Keratinocyte (primary cell): ENCODE data around the gene MCF2L2. TPM values are rescaled to one million over a fixed set of nuclear protein-coding genes. Genes with fewer than 3 reads are reported as not detected.

Experiments
- DNase-seq: peaks from one replicate; pipeline ENCODE4 v3.0.0-alpha.2; 2011; ENCODE audit warnings: low read depth, missing footprints, low spot score
- FAIRE-seq: peaks from 2 replicates; lab custom pipeline; 2011; peaks lifted over from hg19 to GRCh38; lab: Jason Lieb, UNC
- H2AFZ ChIP-seq: 2 replicates; pipeline ENCODE4 v1.6.0; 2012; ENCODE audit warnings: low read length, control low read depth, inconsistent platforms; ENCODE audit not compliant: control insufficient read depth
- H3K27ac ChIP-seq: 2 replicates; pipeline ENCODE4 v1.5.1; 2011; ENCODE audit warnings: low read length; ENCODE audit not compliant: control insufficient read depth, insufficient read depth
- H3K27me3 ChIP-seq: 3 replicates; pipeline ENCODE4 v1.6.0; 2011; ENCODE audit warnings: low read length; ENCODE audit not compliant: control insufficient read depth, insufficient read depth; ENCODE audit errors: extremely low read depth
- H3K36me3 ChIP-seq, 2 experiments: 2 replicates in 1 of 2; 3 replicates in 1 of 2; pipeline ENCODE4 v1.5.1; 2011; ENCODE audit warnings: low read length in 2 of 2, mild to moderate bottlenecking in 1 of 2; ENCODE audit not compliant: control insufficient read depth in 2 of 2, insufficient read depth in 2 of 2; ENCODE audit errors: extremely low read depth in 1 of 2
- H3K4me1 ChIP-seq: 3 replicates; pipeline ENCODE4 v1.5.1; 2011; ENCODE audit warnings: low read length; ENCODE audit not compliant: control insufficient read depth, insufficient read depth; ENCODE audit errors: extremely low read depth
- H3K4me2 ChIP-seq: 3 replicates; pipeline ENCODE4 v1.6.0; 2011; ENCODE audit warnings: low read depth, low read length; ENCODE audit not compliant: control insufficient read depth, insufficient read depth; ENCODE audit errors: extremely low read depth
- H3K4me3 ChIP-seq, 3 experiments: fragments of 200-600 bp in 1 of 3; sonication (generic) in 1 of 3; 2 replicates in 2 of 3; 3 replicates in 1 of 3; pipeline ENCODE4 v1.5.1; 2011 to 2016; ENCODE audit warnings: low read length in 3 of 3, mild to moderate bottlenecking in 3 of 3, control low read depth in 2 of 3, inconsistent platforms in 1 of 3, low read depth in 1 of 3, mixed read lengths in 1 of 3, mixed run types in 1 of 3, moderate library complexity in 1 of 3; ENCODE audit not compliant: control insufficient read depth in 2 of 3, insufficient read depth in 2 of 3; ENCODE audit errors: extremely low read depth in 1 of 3
- H3K79me2 ChIP-seq: 2 replicates; pipeline ENCODE4 v1.6.0; 2012; ENCODE audit warnings: low read length; ENCODE audit not compliant: control insufficient read depth, insufficient read depth
- H3K9ac ChIP-seq: 3 replicates; pipeline ENCODE4 v1.6.0; 2011; ENCODE audit warnings: low read length; ENCODE audit not compliant: control insufficient read depth, insufficient read depth; ENCODE audit errors: extremely low read depth
- H3K9me1 ChIP-seq: 3 replicates; pipeline ENCODE4 v1.6.0; 2011; ENCODE audit warnings: low read length; ENCODE audit not compliant: control insufficient read depth, insufficient read depth; ENCODE audit errors: extremely low read depth
- H3K9me3 ChIP-seq: 2 replicates; pipeline ENCODE4 v1.5.1; 2012; ENCODE audit warnings: low read depth, low read length; ENCODE audit not compliant: control insufficient read depth
- H4K20me1 ChIP-seq: 3 replicates; pipeline ENCODE4 v1.6.0; 2011; ENCODE audit warnings: low read length; ENCODE audit not compliant: control insufficient read depth, insufficient read depth; ENCODE audit errors: extremely low read depth
- CTCF ChIP-seq, 3 experiments: IDR thresholded peaks in 1 of 3; conservative IDR thresholded peaks in 1 of 3; optimal IDR thresholded peaks in 1 of 3; 2 replicates in 2 of 3; 3 replicates in 1 of 3; pipeline versions ENCODE3 to v1.5.1; 2011; ENCODE audit warnings: low read length in 3 of 3, mild to moderate bottlenecking in 3 of 3, moderate library complexity in 2 of 3, control low read depth in 1 of 3, inconsistent platforms in 1 of 3; ENCODE audit not compliant: insufficient read depth in 2 of 3; ENCODE audit errors: extremely low read depth in 1 of 3
- EZH2 ChIP-seq: IDR thresholded peaks from one replicate; pipeline ENCODE4 v1.6.1; 2012; ENCODE audit warnings: inconsistent platforms, mild to moderate bottlenecking, low read length, moderate library complexity
- dilution Hi-C: fragments of 300-500 bp; cut with MboI; formaldehyde crosslinking; loops from one replicate; pipeline ENCODE4 v1.7.0; 2020; ENCODE audit warnings: low sequenced_read_pairs; ENCODE audit not compliant: extremely low pct_ligation_motif_present
- polyA plus RNA-seq, 5 experiments: library from polyadenylated mRNA; depleted of rRNA in 3 of 5; stranded (reverse) in 3 of 5; stranded (forward) in 1 of 5; unstranded in 1 of 5; fragments of >200 nt; gene quantifications; 1 replicate in 1 of 5; 2 replicates in 3 of 5; 3 replicates in 1 of 5; pipeline versions ENCODE4 v1.2.1 to v1.2.3, GENCODE V29; 2011 to 2012; ENCODE audit warnings: missing spikeins in 2 of 5, low read depth in 1 of 5, low replicate concordance in 1 of 5

MCF2L2 gene
- polyA plus RNA-seq, 1 donor (not counting 4 experiments of a cell fraction or from before 2014, with no cell fraction given) = 0.26 TPM

DNA sequence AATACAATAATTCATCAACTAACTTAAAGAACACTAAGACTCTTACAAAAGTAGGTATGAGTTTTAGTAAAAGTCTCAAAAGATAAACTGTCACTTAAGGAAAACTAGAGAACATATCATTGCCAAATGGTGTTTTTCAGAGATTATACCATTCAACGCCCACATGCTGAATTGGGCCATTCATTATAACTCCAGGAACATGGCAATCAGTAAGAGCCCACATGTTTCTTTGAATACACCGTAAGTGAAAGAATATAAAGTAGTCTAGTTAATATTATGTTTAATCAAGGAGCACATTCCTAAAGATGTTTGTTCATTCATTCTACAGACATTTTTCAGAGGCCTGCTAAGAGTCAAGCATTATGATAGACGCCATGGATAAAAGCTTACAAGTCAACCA, 152.5 kb downstream of the MCF2L2 start:
- Histone ChIP-seq H3K27ac (peak overlapping the region; percentile 18), H3K27me3 (no peaks in the 10 kb centered on the region), H3K4me2 (no peak overlapping the region), H3K36me3 (peaks cover 1 to 4% of the 10 kb centered on the region in 2 experiments), H2AFZ (no peak overlapping the region), H3K9ac (peak overlapping the region; percentile 35), H3K79me2 (peaks cover 34% of the 10 kb centered on the region), H3K4me3 (no peak overlapping the region), H4K20me1 (no peaks in the 10 kb centered on the region), H3K9me3 (no peaks in the 10 kb centered on the region), H3K9me1 (no peaks in the 10 kb centered on the region), H3K4me1 (peaks cover 30% of the 10 kb centered on the region)
- no peak for TF ChIP-seq CTCF (optimal IDR thresholded peaks at IDR 0.05 in 1 of 3, IDR thresholded peaks at IDR 0.05 in 1 of 3, conservative IDR thresholded peaks at IDR 0.05 in 1 of 3; ENCODE audit: extremely low read depth in 1 of 3, insufficient read depth in 2 of 3, low read length in 3 of 3)
- FAIRE-seq = no peak
- no peak for DNase-seq
- dilution Hi-C loops = no loop called here

DNA sequence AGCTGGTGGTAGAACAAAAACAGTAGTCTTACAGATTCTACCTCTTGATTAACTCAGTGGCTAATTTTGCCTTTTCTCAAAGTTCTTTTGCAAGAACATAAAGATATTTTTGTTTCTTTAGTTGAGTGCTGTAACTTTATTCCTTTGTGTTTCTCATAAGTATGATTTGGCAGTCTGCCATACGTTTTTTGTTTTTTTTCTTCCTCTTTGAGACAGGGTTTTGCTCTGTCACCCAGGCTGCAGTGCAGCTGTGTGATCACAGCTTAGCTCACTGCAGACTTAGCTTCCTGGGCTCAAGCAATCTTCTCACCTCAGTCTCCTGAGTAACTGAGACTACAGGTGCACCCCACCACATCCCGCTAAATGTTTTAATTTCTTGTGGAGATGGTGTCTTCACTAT, 153.0 kb downstream of the MCF2L2 start:
- no peak overlapping the region for H2AFZ ChIP-seq
- H3K27ac ChIP-seq = peak overlapping the region; percentile 68
- no peak for DNase-seq
- peaks cover 2 to 9% of the 10 kb centered on the region in 2 experiments for H3K36me3 ChIP-seq
- no peaks in the 10 kb centered on the region for H3K9me1 ChIP-seq
- H3K9me3 ChIP-seq = no peaks in the 10 kb centered on the region
- dilution Hi-C loops = no loop called here
- no peak for TF ChIP-seq CTCF (optimal IDR thresholded peaks at IDR 0.05 in 1 of 3, IDR thresholded peaks at IDR 0.05 in 1 of 3, conservative IDR thresholded peaks at IDR 0.05 in 1 of 3; ENCODE audit: extremely low read depth in 1 of 3, insufficient read depth in 2 of 3, low read length in 3 of 3)
- no peak for TF ChIP-seq EZH2
- H3K4me1 ChIP-seq = peaks cover 34% of the 10 kb centered on the region
- peak overlapping the region; percentile 35 for H3K9ac ChIP-seq
- H4K20me1 ChIP-seq = no peaks in the 10 kb centered on the region
- peaks cover 39% of the 10 kb centered on the region for H3K79me2 ChIP-seq
- FAIRE-seq = peak; percentile 63
- H3K4me3 ChIP-seq = peak overlapping the region in 1 of 3 experiments; percentile 6
- no peaks in the 10 kb centered on the region for H3K27me3 ChIP-seq
- H3K4me2 ChIP-seq = peak overlapping the region; percentile 66
